GM19324 (cell line): ENCODE data around the gene BICC1.

Experiments used
- ATAC-seq: cut with Tn5 transposase; IDR thresholded peaks from one replicate; pipeline ENCODE4 v1.9.1; 2021; ENCODE audit warnings: mild to moderate bottlenecking, moderate library complexity; ENCODE audit not compliant: unreplicated experiment, low FRiP score

Gene BICC1

GRCh38 chr10:58515291-58515941, 2.7 kb downstream of the BICC1 start:
- no peak for ATAC-seq

DNA sequence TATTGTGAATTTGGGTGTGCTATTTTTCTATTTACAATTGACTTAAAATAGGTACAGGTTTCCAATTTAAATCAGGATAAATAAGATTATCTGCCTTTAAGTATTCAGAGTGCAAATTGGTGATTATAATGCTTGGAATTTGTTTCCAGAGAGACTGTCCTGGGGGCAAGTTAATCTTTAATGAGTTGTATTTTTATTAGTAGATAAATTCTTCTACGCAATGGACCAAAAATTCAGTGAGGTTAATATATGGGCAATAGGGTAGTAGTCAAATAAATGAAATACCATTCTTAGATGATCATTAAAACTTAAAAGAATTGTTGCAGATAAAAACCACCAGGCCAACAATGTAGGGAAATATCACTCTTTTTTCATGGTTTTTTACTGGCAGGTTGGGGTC, 3.4 kb downstream of the BICC1 start:
- ATAC-seq = no peak

- no peak for ATAC-seq
Measured at GRCh38 chr10:58516671-58517070, 4.0 kb downstream of the BICC1 start.

GRCh38 chr10:58517081-58517480, 4.4 kb downstream of the BICC1 start:
- ATAC-seq = no peak

- no peak for ATAC-seq
Measured at GRCh38 chr10:58517491-58518355, 5.1 kb downstream of the BICC1 start.

GRCh38 chr10:58518775-58519174, 6.1 kb downstream of the BICC1 start:
- no peak for ATAC-seq

GRCh38 chr10:58529077-58529728, 16.5 kb downstream of the BICC1 start:
- no peak for ATAC-seq

- ATAC-seq = peak; percentile 88
Measured at GRCh38 chr10:58531084-58531695, 18.5 kb downstream of the BICC1 start.

GRCh38 chr10:58535311-58535710, 22.6 kb downstream of the BICC1 start:
- no peak for ATAC-seq

DNA sequence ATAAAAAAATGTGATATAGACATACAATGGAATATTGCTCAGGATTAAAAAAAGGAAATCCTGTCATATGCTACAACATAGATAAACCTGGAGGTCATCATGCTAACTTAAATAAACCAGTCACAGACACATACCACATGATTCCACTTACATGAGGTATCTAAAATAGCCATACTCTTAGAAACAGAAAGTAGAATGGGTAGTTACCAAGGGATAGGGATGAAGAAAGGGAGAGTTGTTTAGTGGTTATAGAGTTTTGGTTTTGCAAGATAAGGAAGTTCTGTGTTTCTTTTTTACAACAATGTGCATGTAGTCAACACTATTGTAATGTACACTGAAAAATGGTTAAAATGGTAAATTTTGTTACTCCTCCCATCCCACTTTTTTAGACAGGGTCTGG, 30.5 kb downstream of the BICC1 start:
- ATAC-seq = no peak

GRCh38 chr10:58544135-58544534, 31.5 kb downstream of the BICC1 start:
- ATAC-seq = no peak

DNA sequence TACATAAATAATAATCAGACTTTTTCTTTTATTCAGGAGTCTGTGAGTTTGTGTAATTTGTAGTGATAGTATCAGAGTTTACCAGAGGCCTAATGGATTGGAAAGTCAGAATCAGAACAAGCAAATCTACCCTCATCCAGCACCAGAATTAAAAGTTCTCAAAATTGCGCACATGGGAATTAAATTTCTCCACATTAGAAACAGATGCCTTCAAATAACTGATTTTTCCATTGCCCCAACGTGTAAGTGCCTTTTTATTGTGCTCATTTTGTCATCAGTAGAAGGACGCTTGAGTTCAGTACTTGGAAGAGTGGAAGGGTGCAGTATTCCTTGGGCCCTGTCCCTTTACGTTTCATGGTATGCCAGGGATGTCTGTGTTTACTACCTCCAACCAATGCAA, 32.8 kb downstream of the BICC1 start:
- no peak for ATAC-seq

- no peak for ATAC-seq
Measured at GRCh38 chr10:58546137-58546536, 33.5 kb downstream of the BICC1 start.

- no peak for ATAC-seq
Measured at GRCh38 chr10:58546722-58547445, 34.2 kb downstream of the BICC1 start.

DNA sequence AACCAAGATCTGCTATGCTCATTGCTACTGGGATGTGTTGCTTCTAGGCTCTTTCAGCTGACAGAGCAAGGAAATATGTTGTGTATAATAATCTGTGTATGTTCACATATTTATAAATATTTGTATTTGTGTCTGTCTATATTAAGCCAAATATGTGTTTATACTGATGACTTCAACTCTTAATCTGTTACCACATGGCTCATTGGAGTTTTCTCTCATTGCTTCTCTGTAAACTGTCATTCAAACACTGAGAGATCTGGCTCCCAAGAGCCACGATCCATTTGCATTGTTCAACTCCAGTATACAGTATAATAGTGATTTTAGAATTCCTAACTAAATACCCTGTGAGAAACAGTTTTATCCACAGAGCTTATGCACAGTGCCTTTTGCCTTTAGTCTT, 35.3 kb downstream of the BICC1 start:
- no peak for ATAC-seq

GRCh38 chr10:58554316-58554715, 41.6 kb downstream of the BICC1 start:
- ATAC-seq = no peak

DNA sequence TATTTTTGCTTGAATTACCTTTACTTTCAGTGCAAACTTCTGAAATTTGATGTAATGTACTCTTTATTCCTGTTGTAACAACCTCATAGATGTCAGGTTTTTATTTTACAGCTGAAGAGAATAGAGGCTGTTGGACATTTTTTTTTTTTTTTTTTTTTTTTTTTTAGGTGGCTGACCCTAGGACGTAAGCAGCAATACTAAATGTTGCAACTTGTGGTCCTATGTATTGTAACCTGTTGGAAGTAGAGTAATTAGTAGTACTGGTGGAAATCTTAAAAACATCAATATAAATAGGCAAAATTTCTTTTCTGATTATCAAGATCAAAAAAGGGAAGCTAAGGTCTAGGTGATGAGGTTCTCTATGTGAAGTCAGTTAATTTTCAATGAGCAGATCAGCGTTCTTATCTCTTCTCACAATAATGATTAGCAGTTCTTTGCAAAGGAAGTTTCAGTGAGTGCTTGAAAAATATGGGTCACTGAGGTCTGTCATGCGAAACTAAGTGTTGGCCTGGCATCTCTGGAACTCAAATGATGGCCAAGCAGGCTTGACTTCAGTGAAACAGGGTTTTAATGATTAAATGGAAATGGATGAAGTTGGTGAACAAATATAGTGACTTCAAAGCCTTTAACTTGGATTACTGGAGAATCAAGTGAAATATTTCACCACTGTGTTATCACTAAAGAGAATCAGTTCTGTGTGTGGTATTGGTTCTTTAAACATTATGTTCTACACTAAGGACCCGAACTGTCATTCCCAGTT, 42.7 kb downstream of the BICC1 start:
- ATAC-seq = no peak

- ATAC-seq = no peak
Measured at GRCh38 chr10:58555930-58556311, 43.2 kb downstream of the BICC1 start.

GRCh38 chr10:58556516-58557165, 44.0 kb downstream of the BICC1 start:
- no peak for ATAC-seq
